ENCODE measurements around the gene GOLGB1. TPM values are rescaled to one million over a fixed set of nuclear protein-coding genes. Genes with fewer than 3 reads are reported as not detected.

Gene GOLGB1
- total and polyA plus RNA-seq, 4 donors, result 10.1 to 58.8 (median 33.0) TPM

GRCh38 chr3:121627622-121628021 lies 121.9 kb downstream of the GOLGB1 start:
- H3K4me1 ChIP-seq (ENCODE audit: control insufficient read depth in 4 of 4, insufficient read depth in 4 of 4, low read length in 3 of 4), result peaks cover 0 to 4% (median 0%) of the 10 kb centered on the region in 4 donors
- H3K9me3 ChIP-seq (ENCODE audit: control insufficient read depth in 4 of 4, low read length in 3 of 4), result no peaks in the 10 kb centered on the region
- no peak overlapping the region for H3K9ac ChIP-seq (ENCODE audit: low read depth in 1 of 2, low read length in 2 of 2)
- H3K36me3 ChIP-seq (ENCODE audit: control insufficient read depth in 4 of 4, insufficient read depth in 3 of 4, low read depth in 1 of 4, low read length in 3 of 4), result peaks cover 0 to 10% (median 7%) of the 10 kb centered on the region in 4 donors
- no peak overlapping the region for H3K4me3 ChIP-seq (ENCODE audit: low read depth in 1 of 3, low read length in 3 of 3)
- no peak overlapping the region for H3K27ac ChIP-seq (ENCODE audit: low read depth in 1 of 2, low read length in 2 of 2)
- TF ChIP-seq RXRA (IDR thresholded peaks at IDR 0.05) (no peak), RAD21 (IDR thresholded peaks at IDR 0.05) (no peak), HNF4A (conservative IDR thresholded peaks at IDR 0.05) (no peak), JUND (IDR thresholded peaks at IDR 0.05) (no peak), TAF1 (conservative IDR thresholded peaks at IDR 0.05) (no peak), FOXA2 (IDR thresholded peaks at IDR 0.05) (no peak), YY1 (IDR thresholded peaks at IDR 0.05) (no peak), ZBTB33 (IDR thresholded peaks at IDR 0.05) (no peak)
- 66% methylated on average over 3 of the region's 3 CpGs for WGBS
- DNase-seq (ENCODE audit: low spot score), result no peak
- no peaks in the 10 kb centered on the region for H3K27me3 ChIP-seq (ENCODE audit: control insufficient read depth in 4 of 4, insufficient read depth in 4 of 4, low read length in 3 of 4)

GRCh38 chr3:121627211-121627610 lies 122.3 kb downstream of the GOLGB1 start:
- Histone ChIP-seq H3K36me3 (ENCODE audit: control insufficient read depth in 4 of 4, insufficient read depth in 3 of 4, low read depth in 1 of 4, low read length in 3 of 4) (peaks cover 0 to 10% (median 6%) of the 10 kb centered on the region in 4 donors), H3K27ac (ENCODE audit: low read depth in 1 of 2, low read length in 2 of 2) (no peak overlapping the region), H3K9me3 (ENCODE audit: control insufficient read depth in 4 of 4, low read length in 3 of 4) (no peaks in the 10 kb centered on the region), H3K27me3 (ENCODE audit: control insufficient read depth in 4 of 4, insufficient read depth in 4 of 4, low read length in 3 of 4) (no peaks in the 10 kb centered on the region), H3K9ac (ENCODE audit: low read depth in 1 of 2, low read length in 2 of 2) (no peak overlapping the region), H3K4me1 (ENCODE audit: control insufficient read depth in 4 of 4, insufficient read depth in 4 of 4, low read length in 3 of 4) (peaks cover 0 to 4% (median 0%) of the 10 kb centered on the region in 4 donors), H3K4me3 (ENCODE audit: low read depth in 1 of 3, low read length in 3 of 3) (no peak overlapping the region)
- WGBS, result 96% methylated on average over 4 of the region's 4 CpGs
- no peak for TF ChIP-seq FOXA2 (IDR thresholded peaks at IDR 0.05)
- no peak for TF ChIP-seq CTCF (IDR thresholded peaks at IDR 0.05; ENCODE audit: low read depth, low read length, missing input control)
- no peak for TF ChIP-seq EGR1 (IDR thresholded peaks at IDR 0.05; ENCODE audit: low read depth in 2 of 2)
- no peak for TF ChIP-seq FOXA1 (IDR thresholded peaks at IDR 0.05)
- TF ChIP-seq HNF4A (conservative IDR thresholded peaks at IDR 0.05), result no peak
- no peak for TF ChIP-seq MAX (IDR thresholded peaks at IDR 0.05)
- no peak for TF ChIP-seq REST (IDR thresholded peaks at IDR 0.05)
- TF ChIP-seq GABPA (IDR thresholded peaks at IDR 0.05 in 1 of 2, conservative IDR thresholded peaks at IDR 0.05 in 1 of 2), result no peak
- no peak for TF ChIP-seq RAD21 (IDR thresholded peaks at IDR 0.05)
- no peak for TF ChIP-seq ZBTB33 (IDR thresholded peaks at IDR 0.05)
- TF ChIP-seq JUND (IDR thresholded peaks at IDR 0.05), result no peak
- TF ChIP-seq YY1 (IDR thresholded peaks at IDR 0.05), result no peak
- TF ChIP-seq SP1 (IDR thresholded peaks at IDR 0.05), result no peak
- DNase-seq (ENCODE audit: low spot score), result no peak
